H9 (cell line): ENCODE results near the gene PAQR5. TPM values are rescaled to one million over a fixed set of nuclear protein-coding genes. Genes with fewer than 3 reads are reported as not detected.

Experiments
- DNase-seq: peaks from one replicate; pipeline ENCODE4 v3.0.0-alpha.2; 2017
- H2AFZ ChIP-seq: one replicate; pipeline ENCODE4 v1.6.1; 2013; ENCODE audit warnings: mild to moderate bottlenecking, low read length, control low read depth, moderate library complexity
- H2AK5ac ChIP-seq: 2 replicates; pipeline ENCODE4 v1.6.1; 2013; ENCODE audit warnings: low read length, control low read depth, mixed read lengths; ENCODE audit not compliant: insufficient read length
- H2BK120ac ChIP-seq: one replicate; pipeline ENCODE4 v1.6.1; 2013; ENCODE audit warnings: low read depth, mild to moderate bottlenecking, low read length, control low read depth, inconsistent platforms; ENCODE audit not compliant: poor library complexity, severe bottlenecking
- H2BK12ac ChIP-seq: 2 replicates; pipeline ENCODE4 v1.6.1; 2013; ENCODE audit warnings: low read length, control low read depth, mixed read lengths, low read depth; ENCODE audit not compliant: insufficient read length
- H2BK15ac ChIP-seq: 2 replicates; pipeline ENCODE4 v1.6.1; 2013; ENCODE audit warnings: low read depth, low read length, control low read depth
- H2BK20ac ChIP-seq: one replicate; pipeline ENCODE4 v1.6.1; 2013; ENCODE audit warnings: low read depth, mild to moderate bottlenecking, low read length, control low read depth, inconsistent platforms; ENCODE audit not compliant: poor library complexity, severe bottlenecking
- H2BK5ac ChIP-seq: 2 replicates; pipeline ENCODE4 v1.6.1; 2013; ENCODE audit warnings: low read length, control low read depth, mixed read lengths; ENCODE audit not compliant: insufficient read length
- H3K14ac ChIP-seq: 2 replicates; pipeline ENCODE4 v1.6.1; 2013; ENCODE audit warnings: low read length, control low read depth; ENCODE audit not compliant: insufficient read depth
- H3K18ac ChIP-seq: 2 replicates; pipeline ENCODE4 v1.6.1; 2013; ENCODE audit warnings: low read depth, mild to moderate bottlenecking, mixed read lengths, low read length, control low read depth; ENCODE audit not compliant: insufficient read length
- H3K23ac ChIP-seq: 2 replicates; pipeline ENCODE4 v1.6.1; 2013; ENCODE audit warnings: low read length, control low read depth, mixed read lengths, low read depth; ENCODE audit not compliant: insufficient read length
- H3K23me2 ChIP-seq: 2 replicates; pipeline ENCODE4 v1.6.1; 2013; ENCODE audit warnings: low read depth, mild to moderate bottlenecking, mixed read lengths, low read length, control low read depth; ENCODE audit not compliant: insufficient read length, poor library complexity, severe bottlenecking
- H3K27ac ChIP-seq: 2 replicates; pipeline ENCODE4 v1.5.1; 2013; ENCODE audit warnings: low read length, control low read depth, mixed read lengths, low read depth; ENCODE audit not compliant: insufficient read length
- H3K27me3 ChIP-seq: 2 replicates; pipeline ENCODE4 v1.6.1; 2013; ENCODE audit warnings: low read length, control low read depth, inconsistent platforms; ENCODE audit not compliant: insufficient read depth
- H3K4ac ChIP-seq: 2 replicates; pipeline ENCODE4 v1.6.1; 2013; ENCODE audit warnings: low read depth, mild to moderate bottlenecking, control low read depth, inconsistent platforms, low read length, moderate library complexity
- H3K4me1 ChIP-seq: 2 replicates; pipeline ENCODE4 v1.6.1; 2013; ENCODE audit warnings: low read length, control low read depth, inconsistent platforms; ENCODE audit not compliant: insufficient read depth
- H3K4me2 ChIP-seq: 2 replicates; pipeline ENCODE4 v1.6.1; 2013; ENCODE audit warnings: low read length, control low read depth, mixed read lengths; ENCODE audit not compliant: insufficient read length, insufficient read depth
- H3K56ac ChIP-seq: 2 replicates; pipeline ENCODE4 v1.6.1; 2013; ENCODE audit warnings: low read depth, mild to moderate bottlenecking, mixed read lengths, low read length, control low read depth; ENCODE audit not compliant: insufficient read length
- H3K79me1 ChIP-seq: 2 replicates; pipeline ENCODE4 v1.6.1; 2013; ENCODE audit warnings: low read depth, mild to moderate bottlenecking, moderate library complexity, low read length, control low read depth, inconsistent platforms; ENCODE audit not compliant: insufficient read depth, poor library complexity, severe bottlenecking
- H3K79me2 ChIP-seq: 2 replicates; pipeline ENCODE4 v1.6.1; 2013; ENCODE audit warnings: low read length, control low read depth, inconsistent platforms; ENCODE audit not compliant: insufficient read depth
- H3K9ac ChIP-seq: 2 replicates; pipeline ENCODE4 v1.6.1; 2013; ENCODE audit warnings: low read length, control low read depth, mixed read lengths; ENCODE audit not compliant: insufficient read length; ENCODE audit errors: extremely low read depth
- H3K9me3 ChIP-seq: one replicate; pipeline ENCODE4 v1.6.1; 2013; ENCODE audit warnings: low read depth, low read length, inconsistent platforms; ENCODE audit not compliant: control insufficient read depth
- H3T11ph ChIP-seq: one replicate; pipeline ENCODE4 v1.6.1; 2013; ENCODE audit warnings: mild to moderate bottlenecking, low read length, control low read depth, inconsistent platforms
- H4K20me1 ChIP-seq: one replicate; pipeline ENCODE4 v1.6.1; 2013; ENCODE audit not compliant: control insufficient read depth, insufficient read length, insufficient read depth
- H4K5ac ChIP-seq: 2 replicates; pipeline ENCODE4 v1.6.1; 2013; ENCODE audit warnings: low read depth, mild to moderate bottlenecking, mixed read lengths, low read length, control low read depth; ENCODE audit not compliant: insufficient read length
- H4K8ac ChIP-seq: replicated peaks from 2 replicates; pipeline ENCODE4 v1.6.1; 2013; ENCODE audit warnings: low read length, control low read depth, mixed read lengths, low read depth; ENCODE audit not compliant: insufficient read length
- H4K91ac ChIP-seq: 2 replicates; pipeline ENCODE4 v1.6.1; 2013; ENCODE audit warnings: low read depth, mild to moderate bottlenecking, moderate library complexity, mixed read lengths, low read length, control low read depth; ENCODE audit not compliant: insufficient read length
- H3K27ac Mint-ChIP-seq, 3 experiments: 2 replicates in 2 of 3; 3 replicates in 1 of 3; pipeline ENCODE4 v1.8.0; 2020 to 2021; ENCODE audit warnings: mixed read lengths in 3 of 3, mild to moderate bottlenecking in 1 of 3, moderate library complexity in 1 of 3
- H3K27me3 Mint-ChIP-seq: 2 replicates; pipeline ENCODE4 v1.8.0; 2021; ENCODE audit warnings: low read depth, mild to moderate bottlenecking, moderate library complexity, mixed read lengths
- H3K36me3 Mint-ChIP-seq, 3 experiments: 2 replicates in 2 of 3; 3 replicates in 1 of 3; pipeline ENCODE4 v1.8.0; 2020 to 2021; ENCODE audit warnings: low read depth in 3 of 3, mixed read lengths in 3 of 3; ENCODE audit not compliant: insufficient read depth in 1 of 3
- H3K4me1 Mint-ChIP-seq, 2 experiments: 2 replicates each; pipeline ENCODE4 v1.8.0; 2020; ENCODE audit warnings: mixed read lengths in 2 of 2
- H3K4me3 Mint-ChIP-seq, 2 experiments: 2 replicates in 1 of 2; 3 replicates in 1 of 2; pipeline ENCODE4 v1.8.0; 2020 to 2021; ENCODE audit warnings: mild to moderate bottlenecking in 2 of 2, mixed read lengths in 2 of 2, moderate library complexity in 1 of 2
- H3K9me3 Mint-ChIP-seq, 2 experiments: 2 replicates in 1 of 2; 3 replicates in 1 of 2; pipeline ENCODE4 v1.8.0; 2020; ENCODE audit warnings: mild to moderate bottlenecking in 2 of 2, mixed read lengths in 2 of 2, moderate library complexity in 1 of 2
- CTCF ChIP-seq: fragments of 200-600 bp; sonication (generic); conservative IDR thresholded peaks from 3 replicates; pipeline ENCODE4 v1.8.0; 2021; ENCODE audit warnings: antibody characterized with exemption, mild to moderate bottlenecking
- total RNA-seq: library from RNA; stranded (reverse); gene quantifications from 2 replicates; pipeline ENCODE4 v1.2.1, GENCODE V29; 2021

PAQR5 gene
- total RNA-seq, 1 experiment from 2014 or later = 1.6 TPM

DNA sequence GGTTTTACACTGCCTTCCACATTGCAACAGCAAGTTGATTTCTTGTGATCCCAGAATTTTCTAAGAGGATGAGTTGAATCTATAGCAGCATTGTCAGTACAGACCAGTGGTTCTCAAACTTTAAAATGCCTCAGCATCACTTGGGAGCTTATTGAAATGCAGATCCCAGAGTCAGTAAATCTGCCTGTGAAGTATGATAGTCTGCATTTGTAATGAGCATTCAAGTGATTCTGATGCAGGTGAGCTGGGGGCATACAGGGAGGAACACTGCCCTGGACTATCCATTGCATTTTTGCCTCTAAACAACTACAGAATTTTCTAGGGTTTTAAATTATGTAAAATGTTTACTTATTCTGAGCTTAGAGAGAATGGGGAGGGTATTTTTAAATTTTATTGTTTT is 27.5 kb upstream of the PAQR5 start:
- Histone ChIP-seq H2AK5ac (no peak overlapping the region), H3K23me2 (no peaks in the 10 kb centered on the region), H2BK12ac (no peak overlapping the region), H4K20me1 (no peaks in the 10 kb centered on the region), H4K5ac (no peak overlapping the region), H3K9me3 (no peaks in the 10 kb centered on the region), H2BK15ac (no peak overlapping the region), H3T11ph (no peak overlapping the region), H3K27ac (no peak overlapping the region), H3K23ac (no peak overlapping the region), H2BK5ac (no peak overlapping the region), H3K4ac (no peak overlapping the region), H2AFZ (no peak overlapping the region), H3K14ac (no peak overlapping the region), H3K4me1 (peaks cover 4% of the 10 kb centered on the region), H2BK120ac (no peak overlapping the region), H3K79me2 (no peaks in the 10 kb centered on the region), H3K9ac (no peak overlapping the region), H3K4me2 (no peak overlapping the region), H3K18ac (no peak overlapping the region), H3K27me3 (no peaks in the 10 kb centered on the region; the same call in 1 of the 2 replicates), H2BK20ac (no peak overlapping the region), H4K8ac (no peak overlapping the region), H3K79me1 (no peaks in the 10 kb centered on the region), H4K91ac (no peak overlapping the region), H3K56ac (no peak overlapping the region)
- Mint-ChIP-seq H3K4me3 (peak overlapping the region; percentile 11 to 21; a peak in 1 of 5 replicates), H3K4me1 (peaks cover 32 to 36% of the 10 kb centered on the region in 2 experiments), H3K27me3 (no peaks in the 10 kb centered on the region; the same call in 1 of the 2 replicates), H3K36me3 (peaks cover 0 to 3% (median 0%) of the 10 kb centered on the region in 3 experiments; a peak in 1 of 7 replicates), H3K9me3 (no peaks in the 10 kb centered on the region; a peak in 1 of 5 replicates), H3K27ac (peak overlapping the region in 2 of 3 experiments; percentile 11 to 62; a peak in 3 of 7 replicates)
- no peak for TF ChIP-seq CTCF
- no peak for DNase-seq
